ENCODE data around the gene ADAMTS17.

DNA sequence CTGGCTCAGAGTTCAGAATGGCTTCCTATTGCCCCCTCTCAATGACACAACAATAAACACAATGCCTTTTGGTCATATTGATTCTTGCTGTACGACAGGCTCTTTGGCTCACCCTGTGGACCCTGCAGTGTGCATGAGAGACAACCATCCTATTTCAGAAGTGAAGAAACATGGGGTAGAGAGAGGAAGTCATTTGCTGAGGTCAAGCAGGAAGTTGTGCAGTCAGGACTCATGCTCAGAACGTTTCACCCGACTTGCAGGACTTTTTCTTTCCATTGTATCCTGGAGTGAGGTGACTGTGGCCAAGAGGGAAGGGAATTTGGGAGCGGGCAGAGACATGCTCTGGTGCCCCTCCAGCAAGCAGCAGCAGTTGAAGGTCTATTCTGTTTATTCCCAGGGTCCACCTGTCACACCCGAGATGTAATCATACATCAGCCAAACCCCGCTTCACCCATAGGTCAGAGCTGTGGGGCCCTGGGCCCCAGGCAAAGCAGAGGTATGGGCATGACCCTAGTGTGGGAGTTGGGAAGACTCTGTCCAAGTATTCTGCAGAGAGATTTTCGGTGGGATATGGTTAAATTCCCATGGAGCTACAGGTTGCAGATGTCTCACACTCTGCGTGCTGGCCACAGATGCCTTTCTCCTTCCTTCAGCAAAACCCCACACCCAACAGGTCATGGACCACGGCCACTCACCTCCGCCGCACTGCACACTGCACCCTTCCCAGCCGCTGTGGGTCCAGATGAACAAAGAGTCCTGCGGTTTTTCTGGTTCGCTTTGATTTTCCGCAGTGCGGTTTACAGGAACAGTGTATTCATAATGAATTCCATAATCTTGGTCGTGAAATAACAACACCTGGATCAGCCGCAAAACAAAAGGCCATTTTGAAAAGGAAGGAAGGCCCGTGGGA is 290.6 kb downstream of the ADAMTS17 start:
- TF ChIP-seq, protein P1, sequence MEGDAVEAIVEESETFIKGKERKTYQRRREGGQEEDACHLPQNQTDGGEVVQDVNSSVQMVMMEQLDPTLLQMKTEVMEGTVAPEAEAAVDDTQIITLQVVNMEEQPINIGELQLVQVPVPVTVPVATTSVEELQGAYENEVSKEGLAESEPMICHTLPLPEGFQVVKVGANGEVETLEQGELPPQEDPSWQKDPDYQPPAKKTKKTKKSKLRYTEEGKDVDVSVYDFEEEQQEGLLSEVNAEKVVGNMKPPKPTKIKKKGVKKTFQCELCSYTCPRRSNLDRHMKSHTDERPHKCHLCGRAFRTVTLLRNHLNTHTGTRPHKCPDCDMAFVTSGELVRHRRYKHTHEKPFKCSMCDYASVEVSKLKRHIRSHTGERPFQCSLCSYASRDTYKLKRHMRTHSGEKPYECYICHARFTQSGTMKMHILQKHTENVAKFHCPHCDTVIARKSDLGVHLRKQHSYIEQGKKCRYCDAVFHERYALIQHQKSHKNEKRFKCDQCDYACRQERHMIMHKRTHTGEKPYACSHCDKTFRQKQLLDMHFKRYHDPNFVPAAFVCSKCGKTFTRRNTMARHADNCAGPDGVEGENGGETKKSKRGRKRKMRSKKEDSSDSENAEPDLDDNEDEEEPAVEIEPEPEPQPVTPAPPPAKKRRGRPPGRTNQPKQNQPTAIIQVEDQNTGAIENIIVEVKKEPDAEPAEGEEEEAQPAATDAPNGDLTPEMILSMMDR (conservative IDR thresholded peaks at IDR 0.05): no peak
- TF ChIP-seq ZFX (IDR thresholded peaks at IDR 0.05): no peak
